ENCODE measurements around the gene SBF2. TPM values are rescaled to one million over a fixed set of nuclear protein-coding genes. Genes with fewer than 3 reads are reported as not detected.

Gene SBF2
- total and polyA plus RNA-seq, 2 of the 13 experiments (the other 11 are each of a cell fraction or from before 2014, with no cell fraction given), result 24.0 to 45.8 TPM

DNA sequence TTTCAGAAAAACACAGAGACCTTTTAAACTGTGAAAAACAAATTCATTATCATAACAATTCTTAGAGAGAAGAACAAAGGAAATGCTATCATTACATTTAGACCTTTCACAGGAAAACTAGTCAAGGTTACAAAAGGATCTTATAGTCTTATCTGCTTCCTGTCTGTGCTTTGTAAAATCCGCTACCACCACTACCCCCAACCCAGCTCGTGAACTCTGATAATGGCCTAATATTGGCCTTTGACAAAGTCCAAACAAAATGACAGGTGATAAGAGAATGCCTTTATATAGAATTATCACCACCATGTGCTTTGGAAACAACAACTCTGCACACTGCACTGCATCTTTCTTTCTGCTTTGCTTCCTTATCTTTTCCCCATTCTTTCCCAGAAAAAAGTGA, 272.5 kb downstream of the SBF2 start (continued):
- TF ChIP-seq, protein P1, sequence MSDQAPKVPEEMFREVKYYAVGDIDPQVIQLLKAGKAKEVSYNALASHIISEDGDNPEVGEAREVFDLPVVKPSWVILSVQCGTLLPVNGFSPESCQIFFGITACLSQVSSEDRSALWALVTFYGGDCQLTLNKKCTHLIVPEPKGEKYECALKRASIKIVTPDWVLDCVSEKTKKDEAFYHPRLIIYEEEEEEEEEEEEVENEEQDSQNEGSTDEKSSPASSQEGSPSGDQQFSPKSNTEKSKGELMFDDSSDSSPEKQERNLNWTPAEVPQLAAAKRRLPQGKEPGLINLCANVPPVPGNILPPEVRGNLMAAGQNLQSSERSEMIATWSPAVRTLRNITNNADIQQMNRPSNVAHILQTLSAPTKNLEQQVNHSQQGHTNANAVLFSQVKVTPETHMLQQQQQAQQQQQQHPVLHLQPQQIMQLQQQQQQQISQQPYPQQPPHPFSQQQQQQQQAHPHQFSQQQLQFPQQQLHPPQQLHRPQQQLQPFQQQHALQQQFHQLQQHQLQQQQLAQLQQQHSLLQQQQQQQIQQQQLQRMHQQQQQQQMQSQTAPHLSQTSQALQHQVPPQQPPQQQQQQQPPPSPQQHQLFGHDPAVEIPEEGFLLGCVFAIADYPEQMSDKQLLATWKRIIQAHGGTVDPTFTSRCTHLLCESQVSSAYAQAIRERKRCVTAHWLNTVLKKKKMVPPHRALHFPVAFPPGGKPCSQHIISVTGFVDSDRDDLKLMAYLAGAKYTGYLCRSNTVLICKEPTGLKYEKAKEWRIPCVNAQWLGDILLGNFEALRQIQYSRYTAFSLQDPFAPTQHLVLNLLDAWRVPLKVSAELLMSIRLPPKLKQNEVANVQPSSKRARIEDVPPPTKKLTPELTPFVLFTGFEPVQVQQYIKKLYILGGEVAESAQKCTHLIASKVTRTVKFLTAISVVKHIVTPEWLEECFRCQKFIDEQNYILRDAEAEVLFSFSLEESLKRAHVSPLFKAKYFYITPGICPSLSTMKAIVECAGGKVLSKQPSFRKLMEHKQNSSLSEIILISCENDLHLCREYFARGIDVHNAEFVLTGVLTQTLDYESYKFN (CRISPR knock-in tag; conservative IDR thresholded peaks at IDR 0.05), result peak; percentile 50
- TF ChIP-seq HNF4A (CRISPR knock-in tag; IDR thresholded peaks at IDR 0.05) (peak; percentile 52), FOXP1 (IDR thresholded peaks at IDR 0.05) (no peak), FOXP1 (CRISPR knock-in tag; IDR thresholded peaks at IDR 0.05) (0 out of 2 replicates have a peak, but pooled peaks have one; percentile 8), MBNL3 (CRISPR knock-in tag; conservative IDR thresholded peaks at IDR 0.05) (no peak), POLR2AphosphoS2 (IDR thresholded peaks at IDR 0.05; ENCODE audit: low read depth, low read length) (no peak), DNMT3B (CRISPR knock-in tag; conservative IDR thresholded peaks at IDR 0.05) (no peak), ZNF12 (CRISPR knock-in tag; IDR thresholded peaks at IDR 0.05) (no peak), ZNF652 (CRISPR knock-in tag; IDR thresholded peaks at IDR 0.05; ENCODE audit: borderline replicate concordance, low read depth) (no peak), NCOR1 (IDR thresholded peaks at IDR 0.05; ENCODE audit: borderline replicate concordance, low read length) (peak; percentile 52; the same call in 1 of the 2 replicates), TCF7 (IDR thresholded peaks at IDR 0.05; ENCODE audit: low read depth) (peak; percentile 44), HNRNPK (IDR thresholded peaks at IDR 0.05; ENCODE audit: low read depth, low read length, poor library complexity, severe bottlenecking) (no peak), ZNF570 (CRISPR knock-in tag; IDR thresholded peaks at IDR 0.05; ENCODE audit: borderline replicate concordance) (no peak), ZFP36L1 (CRISPR knock-in tag; IDR thresholded peaks at IDR 0.05) (no peak), MEF2D (CRISPR knock-in tag; IDR thresholded peaks at IDR 0.05) (no peak), DR1 (CRISPR knock-in tag; IDR thresholded peaks at IDR 0.05) (no peak), PAWR (CRISPR knock-in tag; IDR thresholded peaks at IDR 0.05; ENCODE audit: borderline replicate concordance) (no peak), MIXL1 (CRISPR knock-in tag; IDR thresholded peaks at IDR 0.05) (peak; percentile 33; the same call in 1 of the 2 replicates), ZNF777 (CRISPR knock-in tag; IDR thresholded peaks at IDR 0.05) (no peak), EHMT2 (IDR thresholded peaks at IDR 0.05; ENCODE audit: borderline replicate concordance, low read depth, low read length) (no peak), ZNF556 (CRISPR knock-in tag; IDR thresholded peaks at IDR 0.05; ENCODE audit: borderline replicate concordance) (no peak)
- TF ChIP-seq, protein P2, sequence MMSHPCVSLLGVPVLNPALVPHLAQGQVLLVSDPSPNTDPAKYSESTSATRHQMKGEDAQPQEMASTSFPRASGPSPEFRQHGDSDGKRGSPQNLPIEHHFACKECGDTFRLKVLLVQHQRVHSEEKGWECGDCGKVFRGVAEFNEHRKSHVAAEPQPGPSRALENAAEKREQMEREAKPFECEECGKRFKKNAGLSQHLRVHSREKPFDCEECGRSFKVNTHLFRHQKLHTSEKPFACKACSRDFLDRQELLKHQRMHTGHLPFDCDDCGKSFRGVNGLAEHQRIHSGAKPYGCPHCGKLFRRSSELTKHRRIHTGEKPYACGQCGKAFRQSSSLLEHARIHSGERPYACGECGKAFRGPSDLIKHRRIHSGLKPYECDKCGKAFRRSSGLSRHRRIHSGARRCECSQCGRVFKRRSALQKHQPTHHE (CRISPR knock-in tag; IDR thresholded peaks at IDR 0.05; ENCODE audit: borderline replicate concordance), result no peak
- TF ChIP-seq, protein P3, sequence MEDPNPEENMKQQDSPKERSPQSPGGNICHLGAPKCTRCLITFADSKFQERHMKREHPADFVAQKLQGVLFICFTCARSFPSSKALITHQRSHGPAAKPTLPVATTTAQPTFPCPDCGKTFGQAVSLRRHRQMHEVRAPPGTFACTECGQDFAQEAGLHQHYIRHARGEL (CRISPR knock-in tag; IDR thresholded peaks at IDR 0.05), result no peak
- TF ChIP-seq, protein P4, sequence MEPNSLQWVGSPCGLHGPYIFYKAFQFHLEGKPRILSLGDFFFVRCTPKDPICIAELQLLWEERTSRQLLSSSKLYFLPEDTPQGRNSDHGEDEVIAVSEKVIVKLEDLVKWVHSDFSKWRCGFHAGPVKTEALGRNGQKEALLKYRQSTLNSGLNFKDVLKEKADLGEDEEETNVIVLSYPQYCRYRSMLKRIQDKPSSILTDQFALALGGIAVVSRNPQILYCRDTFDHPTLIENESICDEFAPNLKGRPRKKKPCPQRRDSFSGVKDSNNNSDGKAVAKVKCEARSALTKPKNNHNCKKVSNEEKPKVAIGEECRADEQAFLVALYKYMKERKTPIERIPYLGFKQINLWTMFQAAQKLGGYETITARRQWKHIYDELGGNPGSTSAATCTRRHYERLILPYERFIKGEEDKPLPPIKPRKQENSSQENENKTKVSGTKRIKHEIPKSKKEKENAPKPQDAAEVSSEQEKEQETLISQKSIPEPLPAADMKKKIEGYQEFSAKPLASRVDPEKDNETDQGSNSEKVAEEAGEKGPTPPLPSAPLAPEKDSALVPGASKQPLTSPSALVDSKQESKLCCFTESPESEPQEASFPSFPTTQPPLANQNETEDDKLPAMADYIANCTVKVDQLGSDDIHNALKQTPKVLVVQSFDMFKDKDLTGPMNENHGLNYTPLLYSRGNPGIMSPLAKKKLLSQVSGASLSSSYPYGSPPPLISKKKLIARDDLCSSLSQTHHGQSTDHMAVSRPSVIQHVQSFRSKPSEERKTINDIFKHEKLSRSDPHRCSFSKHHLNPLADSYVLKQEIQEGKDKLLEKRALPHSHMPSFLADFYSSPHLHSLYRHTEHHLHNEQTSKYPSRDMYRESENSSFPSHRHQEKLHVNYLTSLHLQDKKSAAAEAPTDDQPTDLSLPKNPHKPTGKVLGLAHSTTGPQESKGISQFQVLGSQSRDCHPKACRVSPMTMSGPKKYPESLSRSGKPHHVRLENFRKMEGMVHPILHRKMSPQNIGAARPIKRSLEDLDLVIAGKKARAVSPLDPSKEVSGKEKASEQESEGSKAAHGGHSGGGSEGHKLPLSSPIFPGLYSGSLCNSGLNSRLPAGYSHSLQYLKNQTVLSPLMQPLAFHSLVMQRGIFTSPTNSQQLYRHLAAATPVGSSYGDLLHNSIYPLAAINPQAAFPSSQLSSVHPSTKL (CRISPR knock-in tag; IDR thresholded peaks at IDR 0.05), result peak; percentile 44
